ENCODE results near the gene CCDC188. TPM values are rescaled to one million over a fixed set of nuclear protein-coding genes. Genes with fewer than 3 reads are reported as not detected.

The CCDC188 gene
- total RNA-seq, 1 donor: 0.36 TPM

DNA sequence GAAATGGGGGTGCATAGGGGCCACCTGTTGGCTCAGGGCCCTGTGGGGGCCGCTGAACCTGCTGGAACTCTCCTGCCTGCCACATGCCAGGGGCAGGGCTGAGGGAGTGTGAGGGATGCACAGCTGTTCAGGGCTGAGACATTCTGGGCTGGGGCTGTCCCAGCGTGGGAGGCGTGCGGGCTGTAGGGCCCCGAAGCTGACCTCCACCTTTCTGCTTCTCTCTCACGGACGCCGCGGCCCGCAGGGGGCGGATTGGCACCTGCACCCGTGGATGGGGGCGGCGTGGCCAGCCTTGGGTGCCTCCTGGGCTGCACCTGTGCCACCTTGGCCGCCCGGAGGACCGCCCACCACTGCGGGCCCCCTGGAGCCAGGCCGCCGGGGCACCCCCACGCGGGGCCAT, 4.1 kb downstream of the CCDC188 start:
- Histone ChIP-seq H3K36me3 (ENCODE audit: insufficient read depth, low read length) (no peaks in the 10 kb centered on the region), H3K9me3 (ENCODE audit: low read depth, low read length) (no peaks in the 10 kb centered on the region), H3K4me3 (ENCODE audit: insufficient read depth, low read length) (no peak overlapping the region), H2AFZ (ENCODE audit: low read length) (no peak overlapping the region), H3K79me2 (ENCODE audit: insufficient read depth, low read length) (peaks cover 6% of the 10 kb centered on the region), H3K27ac (ENCODE audit: low read depth, low read length) (no peak overlapping the region), H3K4me1 (ENCODE audit: insufficient read depth, low read length) (peaks cover 8% of the 10 kb centered on the region), H3K27me3 (ENCODE audit: insufficient read depth, low read length) (no peaks in the 10 kb centered on the region), H3K4me2 (ENCODE audit: insufficient read depth, low read length) (no peak overlapping the region), H4K20me1 (ENCODE audit: insufficient read depth, low read length) (no peaks in the 10 kb centered on the region)
- no peak for DNase-seq (ENCODE audit: insufficient read length, low spot score, missing footprints)
- TF ChIP-seq, protein P1, sequence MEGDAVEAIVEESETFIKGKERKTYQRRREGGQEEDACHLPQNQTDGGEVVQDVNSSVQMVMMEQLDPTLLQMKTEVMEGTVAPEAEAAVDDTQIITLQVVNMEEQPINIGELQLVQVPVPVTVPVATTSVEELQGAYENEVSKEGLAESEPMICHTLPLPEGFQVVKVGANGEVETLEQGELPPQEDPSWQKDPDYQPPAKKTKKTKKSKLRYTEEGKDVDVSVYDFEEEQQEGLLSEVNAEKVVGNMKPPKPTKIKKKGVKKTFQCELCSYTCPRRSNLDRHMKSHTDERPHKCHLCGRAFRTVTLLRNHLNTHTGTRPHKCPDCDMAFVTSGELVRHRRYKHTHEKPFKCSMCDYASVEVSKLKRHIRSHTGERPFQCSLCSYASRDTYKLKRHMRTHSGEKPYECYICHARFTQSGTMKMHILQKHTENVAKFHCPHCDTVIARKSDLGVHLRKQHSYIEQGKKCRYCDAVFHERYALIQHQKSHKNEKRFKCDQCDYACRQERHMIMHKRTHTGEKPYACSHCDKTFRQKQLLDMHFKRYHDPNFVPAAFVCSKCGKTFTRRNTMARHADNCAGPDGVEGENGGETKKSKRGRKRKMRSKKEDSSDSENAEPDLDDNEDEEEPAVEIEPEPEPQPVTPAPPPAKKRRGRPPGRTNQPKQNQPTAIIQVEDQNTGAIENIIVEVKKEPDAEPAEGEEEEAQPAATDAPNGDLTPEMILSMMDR (IDR thresholded peaks at IDR 0.05; ENCODE audit: extremely low read depth, low read depth, low read length): no peak

DNA sequence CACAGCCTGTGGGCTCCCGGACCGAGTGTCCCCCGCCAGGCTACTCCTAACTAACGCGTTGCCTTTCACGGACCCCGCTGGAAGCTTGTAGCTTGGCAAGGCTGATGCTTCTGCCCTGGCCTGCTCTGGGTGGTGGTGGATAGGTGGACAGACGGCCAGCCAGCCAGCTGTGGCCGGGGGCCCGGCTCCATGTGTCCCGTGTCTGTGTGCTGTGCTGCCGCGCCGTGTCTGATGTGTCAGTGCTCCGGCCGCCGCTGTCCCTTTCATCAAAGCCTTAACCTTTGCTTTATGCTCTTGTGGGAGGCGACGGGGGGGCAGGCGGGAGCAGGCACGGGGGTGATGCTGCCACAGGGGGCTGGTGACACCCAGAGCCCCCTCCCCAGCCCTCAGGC, 5.0 kb downstream of the CCDC188 start:
- H3K79me2 ChIP-seq (ENCODE audit: insufficient read depth, low read length): peaks cover 7% of the 10 kb centered on the region
- TF ChIP-seq, protein P1 (IDR thresholded peaks at IDR 0.05; ENCODE audit: extremely low read depth, low read depth, low read length): no peak
- H4K20me1 ChIP-seq (ENCODE audit: insufficient read depth, low read length): no peaks in the 10 kb centered on the region
- DNase-seq (ENCODE audit: insufficient read length, low spot score, missing footprints): no peak
- peaks cover 15% of the 10 kb centered on the region for H3K4me1 ChIP-seq (ENCODE audit: insufficient read depth, low read length)
- no peak overlapping the region for H3K4me3 ChIP-seq (ENCODE audit: insufficient read depth, low read length)
- H3K27ac ChIP-seq (ENCODE audit: low read depth, low read length): no peak overlapping the region
- H3K9me3 ChIP-seq (ENCODE audit: low read depth, low read length): no peaks in the 10 kb centered on the region
- H3K36me3 ChIP-seq (ENCODE audit: insufficient read depth, low read length): no peaks in the 10 kb centered on the region
- no peaks in the 10 kb centered on the region for H3K27me3 ChIP-seq (ENCODE audit: insufficient read depth, low read length)
- H2AFZ ChIP-seq (ENCODE audit: low read length): no peak overlapping the region
- H3K4me2 ChIP-seq (ENCODE audit: insufficient read depth, low read length): no peak overlapping the region

DNA sequence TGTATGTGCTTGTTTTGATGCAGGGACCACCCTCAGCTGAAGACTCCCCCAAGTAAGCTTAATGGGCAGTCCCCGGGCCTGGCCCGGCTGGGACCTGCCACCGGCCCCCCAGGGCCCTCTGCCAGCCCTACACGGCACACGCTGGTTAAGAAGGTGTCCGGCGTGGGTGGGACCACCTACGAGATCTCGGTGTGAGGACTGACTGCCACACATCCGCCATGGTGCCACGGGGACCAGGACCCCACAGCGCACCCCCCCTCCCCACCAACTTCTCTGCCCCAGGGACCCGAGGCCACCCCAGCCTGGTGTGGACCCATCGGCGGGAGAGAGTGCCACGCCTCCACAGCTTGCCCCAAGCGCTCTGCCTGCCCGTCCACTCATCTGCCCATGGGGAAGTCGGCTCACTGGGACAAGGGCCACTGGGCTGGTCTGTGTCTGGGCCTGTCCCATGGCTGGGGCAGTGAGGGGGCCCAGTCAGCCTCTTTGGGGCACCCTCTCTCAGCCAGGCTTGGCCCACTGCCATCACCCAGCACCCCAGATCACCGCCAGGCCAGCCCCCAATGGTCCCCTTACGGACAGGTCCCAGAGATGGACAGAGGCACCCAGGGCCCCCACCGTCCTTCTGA, 5.5 kb downstream of the CCDC188 start:
- H3K36me3 ChIP-seq (ENCODE audit: insufficient read depth, low read length): no peaks in the 10 kb centered on the region

GRCh38 chr22:20143883-20144665, 6.8 kb downstream of the CCDC188 start:
- Histone ChIP-seq H3K27me3 (ENCODE audit: insufficient read depth, low read length) (no peaks in the 10 kb centered on the region), H3K9me3 (ENCODE audit: low read depth, low read length) (no peaks in the 10 kb centered on the region), H3K36me3 (ENCODE audit: insufficient read depth, low read length) (peaks cover 5% of the 10 kb centered on the region), H3K27ac (ENCODE audit: low read depth, low read length) (no peak overlapping the region), H3K4me1 (ENCODE audit: insufficient read depth, low read length) (peaks cover 15% of the 10 kb centered on the region), H3K4me2 (ENCODE audit: insufficient read depth, low read length) (no peak overlapping the region), H2AFZ (ENCODE audit: low read length) (no peak overlapping the region), H3K79me2 (ENCODE audit: insufficient read depth, low read length) (peaks cover 25% of the 10 kb centered on the region), H4K20me1 (ENCODE audit: insufficient read depth, low read length) (no peaks in the 10 kb centered on the region), H3K4me3 (ENCODE audit: insufficient read depth, low read length) (no peak overlapping the region)
- no peak for DNase-seq (ENCODE audit: insufficient read length, low spot score, missing footprints)
- TF ChIP-seq, protein P1 (IDR thresholded peaks at IDR 0.05; ENCODE audit: extremely low read depth, low read depth, low read length): no peak

More for the DNA sequence above, 5.5 kb downstream of the CCDC188 start:
- H3K27me3 ChIP-seq (ENCODE audit: insufficient read depth, low read length): no peaks in the 10 kb centered on the region
- TF ChIP-seq, protein P1 (IDR thresholded peaks at IDR 0.05; ENCODE audit: extremely low read depth, low read depth, low read length): no peak
- H3K4me1 ChIP-seq (ENCODE audit: insufficient read depth, low read length): peaks cover 15% of the 10 kb centered on the region
- no peak for DNase-seq (ENCODE audit: insufficient read length, low spot score, missing footprints)
- H2AFZ ChIP-seq (ENCODE audit: low read length): no peak overlapping the region
- no peaks in the 10 kb centered on the region for H3K9me3 ChIP-seq (ENCODE audit: low read depth, low read length)
- H3K79me2 ChIP-seq (ENCODE audit: insufficient read depth, low read length): peaks cover 12% of the 10 kb centered on the region
- no peak overlapping the region for H3K4me3 ChIP-seq (ENCODE audit: insufficient read depth, low read length)
- H3K4me2 ChIP-seq (ENCODE audit: insufficient read depth, low read length): no peak overlapping the region
- no peak overlapping the region for H3K27ac ChIP-seq (ENCODE audit: low read depth, low read length)
- H4K20me1 ChIP-seq (ENCODE audit: insufficient read depth, low read length): no peaks in the 10 kb centered on the region
